OCI-LY7 (cell line): ENCODE measurements around the gene TEX50.
"Not testable (repeated sequence)": the region's sequence is repeated elsewhere in the genome, so short reads cannot be mapped to it uniquely, and the experiment has no call there.

Experiments
- EZH2phosphoT487 ChIP-seq: fragments of 200-600 bp; sonication (generic); IDR thresholded peaks from 2 replicates; pipeline ENCODE4 v1.6.1; 2018; ENCODE audit warnings: low read depth, borderline replicate concordance, mild to moderate bottlenecking, mixed run types, antibody characterized with exemption, low read length, moderate library complexity, mixed read lengths
- TF ChIP-seq, protein P1 (sequence below): fragments of 200-600 bp; sonication (generic); conservative IDR thresholded peaks from 2 replicates; pipeline ENCODE4 v1.5.1; 2014; ENCODE audit warnings: mild to moderate bottlenecking, antibody characterized with exemption, low read length, moderate library complexity, mixed read lengths

DNA sequence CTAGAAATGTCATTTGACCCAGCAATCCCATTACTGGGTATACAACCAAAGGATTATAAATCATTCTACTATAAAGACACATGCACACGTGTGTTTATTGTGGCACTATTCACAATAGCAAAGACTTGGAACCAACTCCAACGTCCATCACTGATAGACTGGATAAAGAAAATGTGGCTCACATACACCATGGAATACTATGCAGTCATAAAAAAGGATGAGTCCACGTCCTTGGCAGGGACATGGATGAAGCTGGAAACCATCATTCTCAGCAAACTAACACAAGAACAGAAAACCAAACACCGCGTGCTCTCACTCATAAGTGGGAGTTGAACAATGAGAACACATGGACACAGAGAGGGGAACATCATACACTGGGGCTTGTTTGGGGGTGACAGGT, 45.0 kb downstream of the TEX50 start:
- TF ChIP-seq, protein P1, sequence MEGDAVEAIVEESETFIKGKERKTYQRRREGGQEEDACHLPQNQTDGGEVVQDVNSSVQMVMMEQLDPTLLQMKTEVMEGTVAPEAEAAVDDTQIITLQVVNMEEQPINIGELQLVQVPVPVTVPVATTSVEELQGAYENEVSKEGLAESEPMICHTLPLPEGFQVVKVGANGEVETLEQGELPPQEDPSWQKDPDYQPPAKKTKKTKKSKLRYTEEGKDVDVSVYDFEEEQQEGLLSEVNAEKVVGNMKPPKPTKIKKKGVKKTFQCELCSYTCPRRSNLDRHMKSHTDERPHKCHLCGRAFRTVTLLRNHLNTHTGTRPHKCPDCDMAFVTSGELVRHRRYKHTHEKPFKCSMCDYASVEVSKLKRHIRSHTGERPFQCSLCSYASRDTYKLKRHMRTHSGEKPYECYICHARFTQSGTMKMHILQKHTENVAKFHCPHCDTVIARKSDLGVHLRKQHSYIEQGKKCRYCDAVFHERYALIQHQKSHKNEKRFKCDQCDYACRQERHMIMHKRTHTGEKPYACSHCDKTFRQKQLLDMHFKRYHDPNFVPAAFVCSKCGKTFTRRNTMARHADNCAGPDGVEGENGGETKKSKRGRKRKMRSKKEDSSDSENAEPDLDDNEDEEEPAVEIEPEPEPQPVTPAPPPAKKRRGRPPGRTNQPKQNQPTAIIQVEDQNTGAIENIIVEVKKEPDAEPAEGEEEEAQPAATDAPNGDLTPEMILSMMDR: not testable (repeated sequence)
- TF ChIP-seq EZH2phosphoT487: not testable (repeated sequence)
